GM23338 (cell line): ENCODE results near the gene ERP44. TPM values are rescaled to one million over a fixed set of nuclear protein-coding genes. Genes with fewer than 3 reads are reported as not detected.
A peak's percentile ranks its signal among the peaks of the same experiment; 100 is the strongest.

Experiments
- ATAC-seq: fragments of 200-7000 bp; cut with Tn5 transposase; 3 replicates; pipeline ENCODE4 v1.9.1; 2020
- DNase-seq: peaks from one replicate; pipeline ENCODE4 v3.0.0-alpha.2; 2015; ENCODE audit warnings: low spot score
- H2AFZ ChIP-seq: fragments of 200-600 bp; sonication (generic); 2 replicates; pipeline ENCODE4 v1.8.0; 2016; ENCODE audit warnings: antibody characterized with exemption, mild to moderate bottlenecking, moderate library complexity
- H3F3A ChIP-seq: fragments of 200-600 bp; sonication (generic); replicated peaks from 2 replicates; pipeline ENCODE4 v1.8.0; 2017; ENCODE audit warnings: antibody characterized with exemption, mixed run types, low read depth
- H3K27ac ChIP-seq: fragments of 200-600 bp; sonication (generic); 2 replicates; pipeline ENCODE4 v1.6.1; 2016; ENCODE audit warnings: low read depth
- H3K27me3 ChIP-seq: fragments of 200-600 bp; sonication (generic); 2 replicates; pipeline ENCODE4 v1.8.0; 2016; ENCODE audit warnings: mild to moderate bottlenecking, mixed run types, moderate library complexity; ENCODE audit not compliant: insufficient read depth
- H3K36me3 ChIP-seq: fragments of 200-600 bp; sonication (generic); 2 replicates; pipeline ENCODE4 v1.8.0; 2016; ENCODE audit warnings: mild to moderate bottlenecking; ENCODE audit not compliant: insufficient read depth
- H3K4me1 ChIP-seq: fragments of 200-600 bp; sonication (generic); 2 replicates; pipeline ENCODE4 v1.8.0; 2016; ENCODE audit warnings: mild to moderate bottlenecking, moderate library complexity; ENCODE audit not compliant: insufficient read depth
- H3K4me2 ChIP-seq: fragments of 200-600 bp; sonication (generic); 2 replicates; pipeline ENCODE4 v1.7.1; 2017; ENCODE audit warnings: mixed run types
- H3K4me3 ChIP-seq: fragments of 200-600 bp; sonication (generic); 2 replicates; pipeline ENCODE4 v1.6.1; 2016; ENCODE audit warnings: mixed run types
- H3K79me2 ChIP-seq: fragments of 200-600 bp; sonication (generic); replicated peaks from 2 replicates; pipeline ENCODE4 v1.8.0; 2017; ENCODE audit warnings: mild to moderate bottlenecking; ENCODE audit not compliant: insufficient read depth
- H3K9me2 ChIP-seq: fragments of 200-600 bp; sonication (generic); 2 replicates; pipeline ENCODE4 v1.8.0; 2017; ENCODE audit not compliant: insufficient read depth
- H4K20me1 ChIP-seq: fragments of 200-600 bp; sonication (generic); replicated peaks from 2 replicates; pipeline ENCODE4 v1.8.0; 2017; ENCODE audit warnings: mild to moderate bottlenecking; ENCODE audit not compliant: insufficient read depth
- H3K27ac Mint-ChIP-seq: 2 replicates; pipeline ENCODE4 v1.8.0; 2020; ENCODE audit warnings: inconsistent platforms, mild to moderate bottlenecking, moderate library complexity, mixed read lengths
- H3K27me3 Mint-ChIP-seq: 3 replicates; pipeline ENCODE4 v1.8.0; 2022; ENCODE audit warnings: low read depth, mild to moderate bottlenecking, moderate library complexity, mixed read lengths, inconsistent platforms; ENCODE audit not compliant: insufficient read depth, poor library complexity
- H3K36me3 Mint-ChIP-seq: 3 replicates; pipeline ENCODE4 v1.8.0; 2021; ENCODE audit warnings: low read depth, mild to moderate bottlenecking, inconsistent platforms, moderate library complexity, mixed read lengths
- H3K4me1 Mint-ChIP-seq: 3 replicates; pipeline ENCODE4 v1.8.0; 2020; ENCODE audit warnings: mild to moderate bottlenecking, inconsistent platforms, mixed read lengths
- H3K4me3 Mint-ChIP-seq: 3 replicates; pipeline ENCODE4 v1.8.0; 2021; ENCODE audit warnings: moderate library complexity, mild to moderate bottlenecking, inconsistent platforms, mixed read lengths
- H3K9me3 Mint-ChIP-seq: 3 replicates; pipeline ENCODE4 v1.8.0; 2020; ENCODE audit warnings: moderate library complexity, mild to moderate bottlenecking, inconsistent platforms, mixed read lengths
- CREB1 ChIP-seq: fragments of 250-450 bp; sonication (Bioruptor Pico); IDR thresholded peaks from 2 replicates; pipeline ENCODE4 v1.5.0; 2020; ENCODE audit warnings: low read depth, mild to moderate bottlenecking, moderate library complexity
- CTCF ChIP-seq, 2 experiments: fragments of 200-600 bp in 1 of 2; sonication (generic) in 1 of 2; conservative IDR thresholded peaks; 2 replicates each; pipeline versions ENCODE4 v1.5.1 to v1.6.1; 2016 to 2017; ENCODE audit warnings: antibody characterized with exemption in 2 of 2, low read depth in 2 of 2, mild to moderate bottlenecking in 2 of 2, moderate library complexity in 1 of 2
- EZH2 ChIP-seq: fragments of 200-600 bp; sonication (generic); IDR thresholded peaks from one replicate; pipeline ENCODE4 v1.8.0; 2017; ENCODE audit warnings: antibody characterized with exemption, mild to moderate bottlenecking, low read depth; ENCODE audit not compliant: unreplicated experiment
- EZH2phosphoT487 ChIP-seq: fragments of 200-600 bp; sonication (generic); IDR thresholded peaks from one replicate; pipeline ENCODE4 v1.8.1; 2018; ENCODE audit warnings: antibody characterized with exemption; ENCODE audit not compliant: unreplicated experiment
- JUNB ChIP-seq: IDR thresholded peaks from one replicate; pipeline ENCODE4 v1.6.1; 2016; ENCODE audit warnings: antibody characterized with exemption; ENCODE audit not compliant: unreplicated experiment
- NANOG ChIP-seq: IDR thresholded peaks from 2 replicates; pipeline ENCODE4 v1.6.1; 2016; ENCODE audit warnings: antibody characterized with exemption, borderline replicate concordance
- POLR2AphosphoS5 ChIP-seq: IDR thresholded peaks from 2 replicates; pipeline ENCODE4 v1.6.1; 2016; ENCODE audit warnings: antibody characterized with exemption, low read depth
- REST ChIP-seq: IDR thresholded peaks from one replicate; pipeline ENCODE4 v1.6.1; 2018; ENCODE audit warnings: antibody characterized with exemption; ENCODE audit not compliant: unreplicated experiment
- STAT1 ChIP-seq: IDR thresholded peaks from one replicate; pipeline ENCODE4 v1.6.1; 2016; ENCODE audit warnings: antibody characterized with exemption; ENCODE audit not compliant: unreplicated experiment
- ZNF462 ChIP-seq: fragments of 250-450 bp; sonication (Bioruptor Pico); IDR thresholded peaks from 2 replicates; pipeline ENCODE4 v1.5.0; 2020; ENCODE audit warnings: mild to moderate bottlenecking, moderate library complexity
- polyA plus RNA-seq: library from polyadenylated mRNA; unstranded; fragments of >200 nt; fragmentation: Nextera tagmentation; extraction: Ambion mirVana; gene quantifications from 2 replicates; pipeline ENCODE4 v1.2.1, GENCODE V29; 2016
- total RNA-seq: library from RNA; depleted of rRNA; stranded (reverse); fragments of >200 nt; shearing (Covaris generic); gene quantifications from 2 replicates; pipeline ENCODE4 v1.2.3, GENCODE V29; 2014

The ERP44 gene
- total and polyA plus RNA-seq, 2 experiments from 2014 or later, result 13.0 to 24.1 TPM

GRCh38 chr9:100084128-100084453 lies 14.7 kb downstream of the ERP44 start:
- TF ChIP-seq STAT1 (no peak), EZH2phosphoT487 (no peak), EZH2 (no peak), JUNB (no peak), REST (no peak), NANOG (no peak)
- DNase-seq (no peak), ATAC-seq (no peak)
- Histone ChIP-seq H3K36me3 (no peaks in the 10 kb centered on the region), H3K27me3 (no peaks in the 10 kb centered on the region), H3K4me2 (peak overlapping the region; percentile 64), H4K20me1 (no peaks in the 10 kb centered on the region), H3K79me2 (peaks cover 71% of the 10 kb centered on the region), H2AFZ (no peak overlapping the region), H3K4me3 (no peak overlapping the region), H3K9me2 (no peaks in the 10 kb centered on the region), H3F3A (no peaks in the 10 kb centered on the region), H3K27ac (no peak overlapping the region), H3K4me1 (peaks cover 28% of the 10 kb centered on the region)
- Mint-ChIP-seq H3K4me1 (peaks cover 38% of the 10 kb centered on the region), H3K36me3 (no peaks in the 10 kb centered on the region), H3K4me3 (no peak overlapping the region), H3K9me3 (no peaks in the 10 kb centered on the region), H3K27ac (no peak overlapping the region), H3K27me3 (peaks cover under 1% of the 10 kb centered on the region)

- Mint-ChIP-seq H3K9me3 (no peaks in the 10 kb centered on the region), H3K4me3 (no peak overlapping the region; the same call in 2 of the 3 replicates), H3K27ac (no peak overlapping the region), H3K27me3 (no peaks in the 10 kb centered on the region), H3K4me1 (peaks cover 38% of the 10 kb centered on the region), H3K36me3 (no peaks in the 10 kb centered on the region)
- ATAC-seq, result no peak
- no peaks in the 10 kb centered on the region for H3K27me3 ChIP-seq
- H3K79me2 ChIP-seq, result peaks cover 71% of the 10 kb centered on the region
- no peak for DNase-seq
- H3K4me3 ChIP-seq, result peak overlapping the region; percentile 23
- no peak overlapping the region for H3K27ac ChIP-seq
- no peak overlapping the region for H2AFZ ChIP-seq
- H3K4me1 ChIP-seq, result peaks cover 28% of the 10 kb centered on the region
- no peaks in the 10 kb centered on the region for H3K9me2 ChIP-seq
- no peaks in the 10 kb centered on the region for H3F3A ChIP-seq
- H4K20me1 ChIP-seq, result no peaks in the 10 kb centered on the region
- peak overlapping the region; percentile 64 for H3K4me2 ChIP-seq
- TF ChIP-seq JUNB (no peak), NANOG (no peak), CTCF (conservative IDR thresholded peaks at IDR 0.05; ENCODE audit: low read depth in 2 of 2) (no peak), CREB1 (no peak), ZNF462 (CRISPR knock-in tag) (no peak), EZH2phosphoT487 (no peak), EZH2 (no peak), POLR2AphosphoS5 (no peak)
- H3K36me3 ChIP-seq, result no peaks in the 10 kb centered on the region
These were observed 15.2 kb downstream of the ERP44 start for GRCh38 chr9:100083448-100084127.
